ENCODE data around the gene OR10A4.
"Not testable (repeated sequence)": the region's sequence is repeated elsewhere in the genome, so short reads cannot be mapped to it uniquely, and the experiment has no call there.

OR10A4 gene, protein sequence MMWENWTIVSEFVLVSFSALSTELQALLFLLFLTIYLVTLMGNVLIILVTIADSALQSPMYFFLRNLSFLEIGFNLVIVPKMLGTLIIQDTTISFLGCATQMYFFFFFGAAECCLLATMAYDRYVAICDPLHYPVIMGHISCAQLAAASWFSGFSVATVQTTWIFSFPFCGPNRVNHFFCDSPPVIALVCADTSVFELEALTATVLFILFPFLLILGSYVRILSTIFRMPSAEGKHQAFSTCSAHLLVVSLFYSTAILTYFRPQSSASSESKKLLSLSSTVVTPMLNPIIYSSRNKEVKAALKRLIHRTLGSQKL

GRCh38 chr11:6876325-6876724 is at the start of gene OR10A4:
Gene OR10A4, plus strand, starts transcription at chr11:6876625. Its CDS starts 23 bp downstream, at chr11:6876648.
- no peak for DNase-seq (ENCODE audit: low read depth in 3 of 3)

DNA sequence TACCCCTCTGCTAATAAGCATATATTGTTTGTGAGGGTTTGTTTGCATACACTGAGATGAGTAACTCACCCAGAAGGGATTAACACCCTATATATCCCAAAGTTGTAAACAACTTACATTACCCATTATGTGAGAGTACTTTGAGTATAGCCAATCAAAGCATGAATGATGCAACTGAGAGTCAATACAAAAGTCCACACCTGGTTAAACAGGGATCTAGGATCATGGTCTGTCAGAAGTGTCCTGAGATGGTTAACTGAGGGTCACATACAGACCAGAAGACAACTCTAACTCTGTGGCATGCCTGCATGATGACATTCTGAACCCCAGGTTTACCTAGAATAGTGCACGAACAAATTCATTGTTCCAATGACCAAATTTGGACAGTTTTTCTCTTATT is 48.3 kb upstream of the OR10A4 start:
- DNase-seq (ENCODE audit: low read depth in 3 of 3) = no peak

- no peak for DNase-seq (ENCODE audit: low read depth in 3 of 3)
Observed at GRCh38 chr11:6833356-6833755, 43.1 kb upstream of the OR10A4 start.

- no peak for DNase-seq (ENCODE audit: low read depth in 3 of 3)
Observed at GRCh38 chr11:6834021-6834420, 42.4 kb upstream of the OR10A4 start.

DNA sequence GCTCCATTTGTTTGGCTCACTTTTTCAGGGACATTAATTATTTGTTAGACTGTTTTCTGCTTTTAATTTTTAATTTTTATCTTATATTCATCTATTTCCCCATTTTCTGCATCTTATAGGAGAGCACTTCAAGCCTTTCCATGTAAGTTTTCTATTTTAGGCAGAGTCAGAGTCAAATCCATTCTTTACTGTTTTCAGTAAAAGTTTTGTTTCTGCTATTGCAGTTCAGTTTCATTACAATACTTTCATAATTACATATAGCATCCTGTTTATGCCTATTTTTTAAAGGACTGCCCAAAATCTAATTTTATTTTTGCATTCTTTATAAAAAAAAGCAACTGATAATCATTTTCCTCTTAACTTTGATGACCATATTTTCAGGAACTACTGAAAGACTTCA is 34.7 kb upstream of the OR10A4 start:
- DNase-seq (ENCODE audit: low read depth in 3 of 3) = no peak

DNA sequence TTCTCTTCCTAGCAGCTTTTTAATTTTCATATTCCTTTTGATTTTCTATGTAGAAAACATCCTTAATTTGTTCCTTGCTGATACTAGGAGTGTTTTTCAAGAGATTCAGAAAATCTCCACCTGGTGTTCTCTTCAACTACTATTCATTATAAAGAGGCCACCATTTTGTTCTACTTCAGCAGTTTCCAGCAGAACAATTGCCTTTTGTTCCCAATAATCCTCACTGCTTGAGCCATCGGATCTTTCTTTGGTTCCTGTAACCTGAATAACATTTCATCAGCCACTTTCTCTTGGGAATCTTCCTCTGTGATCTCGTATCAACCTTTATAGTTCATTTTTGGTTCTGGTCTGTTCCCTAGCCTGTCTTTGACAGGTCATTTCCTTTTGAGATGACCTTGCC is 32.8 kb upstream of the OR10A4 start:
- no peak for DNase-seq (ENCODE audit: low read depth in 3 of 3)

DNA sequence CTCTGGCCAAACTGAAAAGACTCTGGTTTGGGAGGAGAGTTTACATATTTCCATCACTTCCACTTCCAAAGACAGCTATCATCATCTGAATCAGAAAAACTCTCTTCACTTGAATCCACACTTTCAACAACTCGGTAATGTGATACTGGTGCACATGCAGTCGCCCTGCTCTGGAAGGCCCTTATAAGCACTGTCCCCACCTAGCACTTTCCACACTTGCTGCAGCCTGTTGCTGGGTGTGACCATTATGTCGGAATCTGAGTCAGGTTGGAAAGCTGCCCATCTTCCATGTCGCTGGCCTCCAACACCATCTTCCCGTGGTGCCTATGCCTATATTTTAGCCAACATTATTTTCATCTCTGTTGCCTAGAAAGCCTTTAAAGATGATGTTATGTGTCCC is 32.1 kb upstream of the OR10A4 start:
- no peak for DNase-seq (ENCODE audit: low read depth in 3 of 3)

- DNase-seq (ENCODE audit: low read depth in 3 of 3) = no peak
Observed at GRCh38 chr11:6845383-6845782, 31.0 kb upstream of the OR10A4 start, which contains the start of gene OR10A5. Gene OR10A5, plus strand, starts transcription at chr11:6845683. Its CDS starts 0 bp downstream, at chr11:6845683.

GRCh38 chr11:6850526-6850925 is 25.9 kb upstream of the OR10A4 start:
- DNase-seq (ENCODE audit: low read depth in 3 of 3) = no peak

- not testable (repeated sequence) for DNase-seq (ENCODE audit: low read depth in 3 of 3)
Observed at GRCh38 chr11:6854801-6855200, 21.6 kb upstream of the OR10A4 start.

DNA sequence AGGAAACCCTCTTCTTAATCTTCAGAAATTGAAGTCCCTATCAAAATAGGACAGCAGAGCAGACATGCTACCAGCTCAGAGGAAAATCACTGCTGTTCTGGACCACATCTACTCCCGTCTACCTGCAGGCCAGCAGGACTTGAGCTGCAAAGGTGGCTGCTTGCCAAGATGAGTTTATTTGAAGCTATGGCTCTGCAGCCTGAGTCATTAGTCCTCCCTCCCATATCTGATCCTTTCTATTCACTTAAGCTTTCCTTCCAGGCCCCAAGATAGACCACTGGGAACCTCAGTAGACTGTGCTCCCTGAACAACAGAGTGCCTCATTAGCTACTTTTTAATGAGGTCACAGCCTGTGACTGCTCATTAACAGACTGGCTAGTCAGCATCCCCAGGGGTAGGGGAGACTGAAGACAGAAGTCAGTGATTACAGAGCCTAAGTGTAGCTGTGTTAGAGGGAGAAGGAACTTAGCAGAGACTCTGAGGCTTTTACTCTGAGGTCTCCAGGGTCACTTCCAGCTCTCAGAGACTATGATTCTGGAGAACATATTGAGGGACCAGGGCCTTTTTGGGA is 20.4 kb upstream of the OR10A4 start:
- no peak for DNase-seq (ENCODE audit: low read depth in 3 of 3)

GRCh38 chr11:6856871-6857270 is 19.6 kb upstream of the OR10A4 start:
- no peak for DNase-seq (ENCODE audit: low read depth in 3 of 3)

DNA sequence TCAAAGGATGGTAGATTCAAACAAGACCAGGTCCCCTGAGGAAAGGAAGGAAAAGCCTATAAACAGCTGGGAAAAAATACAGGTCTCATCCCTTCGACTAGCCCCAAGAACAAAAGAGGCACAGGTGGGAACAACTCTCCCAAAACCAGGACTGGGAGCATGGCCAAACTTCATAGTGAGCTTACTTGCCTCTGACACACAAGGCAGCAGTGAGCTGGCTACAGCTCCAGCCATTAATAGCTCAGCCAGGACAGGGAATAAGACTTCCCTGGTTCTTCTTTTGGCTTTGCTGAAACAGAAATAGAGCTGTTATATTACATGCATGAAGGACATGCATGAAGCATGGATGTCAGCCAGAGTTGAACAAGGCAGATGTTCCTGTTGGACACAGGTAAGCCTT is 13.5 kb upstream of the OR10A4 start, which contains the start of gene OR10A2:
Gene OR10A2 (plus strand): TSS at position 97 of the 400 bp plus-strand sequence. CDS start 6,698 bp downstream, outside the sequence.
- DNase-seq (ENCODE audit: low read depth in 3 of 3) = no peak

- DNase-seq (ENCODE audit: low read depth in 3 of 3) = no peak
Observed at GRCh38 chr11:6864438-6864837, 12.0 kb upstream of the OR10A4 start.

- DNase-seq (ENCODE audit: low read depth in 3 of 3) = no peak
Observed at GRCh38 chr11:6871278-6871677, 5.1 kb upstream of the OR10A4 start.

GRCh38 chr11:6875761-6876160 is 664 bp upstream of the OR10A4 start:
- no peak for DNase-seq (ENCODE audit: low read depth in 3 of 3)

GRCh38 chr11:6876914-6877313 is 489 bp downstream of the OR10A4 start:
- DNase-seq (ENCODE audit: low read depth in 3 of 3) = no peak

DNA sequence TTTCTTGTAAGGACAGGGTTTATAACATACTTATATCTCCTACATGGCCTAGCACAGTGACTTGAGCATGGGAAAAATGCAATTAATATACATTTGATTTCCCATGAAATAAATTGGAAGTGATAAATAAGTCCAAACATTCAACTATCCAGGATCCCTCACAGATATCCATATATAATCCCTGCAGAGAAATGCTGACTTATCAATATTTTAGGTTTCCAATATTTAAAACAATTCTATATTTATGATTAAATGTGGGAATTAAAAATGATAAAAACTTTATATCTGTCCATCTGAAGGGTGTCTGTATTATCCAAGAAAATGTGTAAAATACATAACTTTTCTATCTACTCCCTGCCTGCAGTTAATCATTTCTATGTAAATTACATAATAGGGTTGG is 6.3 kb downstream of the OR10A4 start:
- no peak for DNase-seq (ENCODE audit: low read depth in 3 of 3)

DNA sequence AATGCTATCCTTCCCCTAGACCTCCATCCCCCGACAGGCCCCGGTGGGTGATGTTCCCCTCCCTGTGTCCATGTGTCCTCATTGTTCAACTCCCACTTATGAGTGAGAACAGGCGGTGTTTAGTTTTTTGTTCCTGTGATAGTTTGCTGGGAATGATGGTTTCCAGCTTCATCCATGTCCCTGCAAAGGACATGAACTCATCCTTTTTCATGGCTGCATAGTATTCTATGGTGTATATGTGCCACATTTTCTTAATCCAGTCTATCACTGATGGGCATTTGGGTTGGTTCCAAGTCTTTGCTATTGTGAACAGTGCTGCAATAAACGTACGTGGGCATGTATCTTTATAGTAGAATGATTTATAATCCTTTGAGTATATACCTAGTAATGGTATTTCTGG is 11.3 kb downstream of the OR10A4 start:
- not testable (repeated sequence) for DNase-seq (ENCODE audit: low read depth in 3 of 3)

DNA sequence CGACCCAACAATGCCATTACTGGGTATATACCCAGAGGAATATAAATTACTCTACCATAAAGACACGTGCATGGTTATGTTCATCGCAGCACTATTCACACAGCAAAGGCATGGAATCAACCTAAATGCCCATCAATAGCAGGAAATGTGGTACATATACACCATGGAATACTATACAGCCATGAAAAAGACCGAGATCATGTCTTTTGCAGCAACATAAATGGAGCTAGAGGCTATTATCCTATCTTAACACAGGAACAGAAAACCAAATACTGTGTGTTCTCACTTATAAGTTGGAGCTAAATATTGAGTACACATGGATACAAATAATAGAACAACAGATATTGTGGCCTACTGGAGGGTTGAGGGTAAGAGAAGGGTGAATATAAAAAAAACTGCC is 12.4 kb downstream of the OR10A4 start:
- DNase-seq (ENCODE audit: low read depth in 3 of 3) = no peak

DNA sequence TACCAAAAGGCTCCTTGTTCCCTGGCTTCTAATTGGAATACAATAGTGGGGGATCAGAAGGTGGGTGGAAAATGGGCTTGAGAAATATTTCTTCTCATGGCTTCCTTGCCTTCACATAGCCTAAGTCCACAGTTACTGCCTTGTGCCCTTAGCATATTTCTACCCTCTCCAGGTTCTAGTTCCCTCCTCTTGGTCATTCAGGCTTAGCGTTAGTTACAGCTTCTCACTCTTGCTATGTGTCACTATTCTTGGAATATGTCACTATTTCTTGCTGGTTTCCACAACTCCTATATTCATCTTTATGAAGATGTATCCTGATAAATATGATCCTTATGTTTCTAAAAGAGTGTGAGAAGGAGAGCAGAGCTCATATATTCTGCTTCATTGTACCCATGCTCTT is 13.4 kb downstream of the OR10A4 start:
- no peak for DNase-seq (ENCODE audit: low read depth in 3 of 3)

DNA sequence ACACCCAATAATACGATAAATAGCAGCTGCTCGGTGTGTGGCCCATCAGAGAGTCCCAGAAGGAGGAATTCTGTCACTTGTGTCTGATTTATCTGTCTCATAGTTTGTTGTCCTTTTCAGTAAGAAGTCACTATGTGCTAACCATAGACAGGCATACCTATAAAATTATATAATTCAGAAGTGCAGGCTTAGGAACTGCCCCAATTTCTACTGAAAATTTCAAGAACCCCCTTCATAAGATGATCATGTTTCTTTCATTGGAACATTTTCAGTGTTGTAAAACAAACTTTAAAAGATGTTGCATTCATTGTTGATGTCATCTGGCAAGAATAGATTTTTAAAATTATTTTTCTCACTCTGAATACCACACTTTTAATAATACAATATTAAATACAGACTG is 16.0 kb downstream of the OR10A4 start, which contains the start of gene OR2D2:
Gene OR2D2 (minus strand): TSS at position 101 of the 400 bp plus-strand sequence. CDS start 0 bp downstream, at position 101.
- DNase-seq (ENCODE audit: low read depth in 3 of 3) = no peak

DNA sequence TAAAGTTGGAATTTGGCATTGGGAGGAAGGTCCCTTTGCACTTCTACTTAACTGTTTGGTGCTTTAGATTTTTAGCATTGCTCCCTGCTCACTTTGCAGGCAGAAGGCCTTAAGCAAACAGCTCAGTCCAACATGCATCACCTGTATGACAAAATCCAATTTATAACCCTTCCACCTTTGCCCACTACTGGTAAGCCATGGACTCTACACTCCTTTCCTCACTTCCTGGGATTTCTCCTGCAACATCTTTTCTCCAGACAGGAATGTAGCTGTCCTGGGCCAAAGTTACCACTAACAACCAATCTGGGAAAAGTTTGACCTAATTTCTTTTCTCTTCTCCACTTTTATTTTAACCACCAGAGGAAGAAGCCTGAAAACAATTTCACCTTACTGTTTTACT is 17.7 kb downstream of the OR10A4 start:
- no peak for DNase-seq (ENCODE audit: low read depth in 3 of 3)
